NCI-H345 (cell line): ENCODE data around the gene NUMB.
"Not testable (repeated sequence)": the region's sequence is repeated elsewhere in the genome, so short reads cannot be mapped to it uniquely, and the experiment has no call there.

ENCODE experiments used
- DNase-seq: peaks from one replicate; lab custom pipeline; 2025; lab: John Stamatoyannopoulos, UW

Gene NUMB

DNA sequence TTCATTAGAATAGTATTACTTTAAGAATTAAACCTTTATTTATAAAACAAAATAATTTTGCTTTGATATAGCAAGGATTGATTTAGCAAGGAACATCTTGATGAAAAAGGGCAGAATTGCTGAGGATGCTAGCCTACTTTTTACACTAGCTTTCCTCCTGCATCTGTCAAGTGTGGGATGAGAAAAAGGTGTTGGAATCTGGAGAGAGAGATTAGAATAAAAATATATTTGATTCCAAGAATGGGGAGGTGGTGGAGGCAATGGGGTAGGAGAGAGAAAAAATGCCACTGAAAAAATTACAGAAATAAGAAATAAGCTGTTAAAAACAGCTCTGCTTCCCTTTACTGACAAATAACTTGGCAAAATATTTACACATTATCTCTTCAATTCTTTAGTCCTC, 98.9 kb downstream of the NUMB start:
- no peak for DNase-seq

DNA sequence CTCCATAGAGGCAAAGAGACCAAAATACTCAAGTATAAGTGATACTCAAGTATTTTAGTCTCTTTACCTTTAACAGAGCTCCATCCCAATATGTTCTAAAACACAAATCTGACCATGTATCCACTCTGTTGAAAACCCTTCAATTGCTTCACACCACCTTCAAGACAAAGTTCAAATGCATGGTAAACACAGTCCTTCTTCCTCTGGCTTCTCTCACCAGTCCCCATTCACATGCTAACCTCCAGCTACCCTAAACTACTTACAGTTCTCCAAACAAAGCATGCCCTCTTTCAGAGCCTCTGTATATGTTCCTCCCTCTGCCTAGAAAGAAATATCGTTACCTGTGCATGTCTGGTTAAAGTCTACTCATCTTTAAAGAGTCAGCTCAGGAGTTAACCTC, 100.2 kb downstream of the NUMB start:
- no peak for DNase-seq

DNA sequence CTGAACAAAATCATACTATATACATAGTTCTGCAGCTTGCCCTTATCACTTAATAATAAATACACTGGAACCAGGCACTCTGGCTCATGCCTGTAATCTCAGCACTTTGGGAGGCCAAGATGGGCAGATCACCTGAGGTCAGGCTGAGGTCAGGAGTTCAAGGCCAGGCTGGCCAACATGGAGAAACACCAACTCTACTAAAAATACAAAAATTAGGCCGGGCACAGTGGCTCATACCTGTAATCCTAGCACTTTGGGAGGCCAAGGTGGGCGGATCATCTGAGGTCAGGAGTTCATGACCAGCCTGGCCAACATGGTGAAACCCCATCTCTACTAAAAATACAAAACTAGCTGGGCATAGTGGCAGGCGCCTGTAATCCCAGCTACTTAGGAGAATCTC, 109.3 kb downstream of the NUMB start:
- not testable (repeated sequence) for DNase-seq

DNA sequence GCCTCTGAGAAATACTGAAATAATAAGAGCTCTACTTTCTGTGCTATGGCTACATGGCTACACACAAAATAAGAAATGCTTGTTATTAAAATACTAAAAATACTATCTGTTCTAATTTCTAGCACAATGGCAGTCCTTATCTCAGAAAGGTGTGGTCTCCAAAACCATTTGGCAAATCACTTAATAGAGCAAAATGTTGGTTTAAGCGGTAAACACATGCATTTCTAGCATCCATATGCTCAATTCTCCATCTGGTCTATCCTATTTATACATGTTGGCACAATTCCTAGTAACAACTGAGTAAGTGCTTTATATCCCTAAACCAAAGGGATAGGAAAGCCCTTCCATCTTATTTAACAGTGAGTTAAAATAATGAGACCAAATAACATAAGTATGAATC, 114.0 kb downstream of the NUMB start:
- no peak for DNase-seq

DNA sequence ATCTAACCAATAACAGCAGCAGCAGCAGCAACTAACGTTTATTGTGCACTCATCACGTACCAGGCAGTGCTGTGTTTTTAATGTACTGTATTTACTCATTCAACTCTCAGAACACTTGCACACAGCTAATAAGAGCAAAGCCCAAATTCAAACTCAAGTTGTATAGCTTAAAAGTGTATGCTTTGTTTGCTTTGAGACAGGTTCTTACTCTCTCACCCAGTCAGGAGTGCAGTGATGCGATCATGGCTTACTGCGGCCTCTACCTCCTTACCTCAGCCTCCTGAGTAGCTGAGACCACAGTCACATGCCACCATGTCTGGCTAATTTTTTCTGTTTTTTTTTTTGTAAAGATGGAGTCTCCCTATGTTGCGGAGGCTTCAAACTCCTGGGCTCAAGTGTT, 115.7 kb downstream of the NUMB start:
- peak; percentile 34 for DNase-seq

DNA sequence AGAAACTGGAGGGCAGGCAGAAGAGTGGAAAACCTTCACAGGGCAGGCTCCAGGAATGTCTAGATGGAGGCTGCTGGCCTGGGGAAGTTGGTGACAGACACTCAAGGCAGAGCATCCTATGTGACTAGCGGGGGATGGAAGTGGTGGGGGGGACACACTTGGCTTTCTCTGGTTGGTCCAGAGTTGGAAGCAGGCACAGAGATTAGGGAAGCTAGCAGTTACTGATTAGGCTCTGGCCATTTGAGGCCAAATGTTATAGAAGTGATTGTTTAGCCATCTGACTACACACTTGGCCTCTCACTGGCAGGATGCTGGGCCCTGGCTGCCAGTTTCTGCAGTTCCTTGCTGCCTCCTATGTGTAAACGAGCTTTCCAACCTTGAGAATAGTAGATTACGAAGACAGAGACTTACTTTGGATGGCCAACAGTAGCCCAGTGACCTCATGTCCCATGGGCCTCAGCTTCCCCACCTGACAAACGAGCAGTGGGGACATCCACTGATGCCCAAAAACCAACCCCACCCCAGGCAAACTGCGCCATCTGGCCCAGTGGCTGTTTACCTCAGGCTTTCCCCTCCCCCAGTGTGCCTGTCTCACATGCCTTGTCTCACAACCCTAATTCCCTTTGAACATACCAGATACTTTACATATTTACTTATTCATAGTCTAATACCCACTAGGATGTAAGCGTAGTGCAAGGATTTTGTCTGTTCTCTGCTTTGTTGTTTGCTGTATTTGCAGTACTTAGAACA, 118.3 kb downstream of the NUMB start:
- no peak for DNase-seq

DNA sequence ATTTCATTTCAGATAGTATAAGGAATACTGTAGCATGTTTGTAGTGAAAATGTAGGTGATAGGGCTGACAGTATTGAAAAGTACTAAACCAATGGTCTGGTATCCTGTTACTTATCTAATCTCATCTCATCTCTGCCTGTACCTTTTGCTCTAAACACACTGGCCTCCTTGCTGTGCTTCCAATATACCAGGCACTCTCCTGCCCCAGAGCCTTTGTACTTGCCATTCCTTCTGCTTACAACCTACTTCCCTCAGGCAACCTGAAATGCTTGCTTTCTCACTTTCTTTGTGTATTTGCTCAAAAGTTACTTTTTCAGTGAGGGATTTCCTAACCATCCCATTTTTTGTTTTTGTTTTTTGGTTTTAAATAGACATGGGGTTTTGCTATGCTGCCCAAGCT, 119.1 kb downstream of the NUMB start:
- no peak for DNase-seq

DNA sequence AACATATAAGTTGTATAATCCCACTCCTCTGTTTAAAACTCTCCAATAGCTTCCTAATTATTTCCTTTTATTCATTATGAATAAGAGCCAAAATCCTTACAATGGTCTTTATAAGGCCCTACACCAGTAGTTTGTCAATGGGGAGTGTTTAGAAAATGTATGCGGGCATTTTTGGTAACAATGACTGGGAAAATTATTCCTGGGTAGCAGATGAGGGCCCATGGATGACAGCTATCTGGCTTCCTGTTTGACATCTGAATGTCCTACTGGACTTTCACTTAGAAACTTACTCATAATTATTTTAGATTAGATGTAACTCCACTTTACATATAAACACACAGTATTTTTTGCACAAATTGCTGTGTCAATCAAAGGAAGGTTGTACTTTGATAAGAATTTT, 119.8 kb downstream of the NUMB start:
- DNase-seq, result no peak

DNA sequence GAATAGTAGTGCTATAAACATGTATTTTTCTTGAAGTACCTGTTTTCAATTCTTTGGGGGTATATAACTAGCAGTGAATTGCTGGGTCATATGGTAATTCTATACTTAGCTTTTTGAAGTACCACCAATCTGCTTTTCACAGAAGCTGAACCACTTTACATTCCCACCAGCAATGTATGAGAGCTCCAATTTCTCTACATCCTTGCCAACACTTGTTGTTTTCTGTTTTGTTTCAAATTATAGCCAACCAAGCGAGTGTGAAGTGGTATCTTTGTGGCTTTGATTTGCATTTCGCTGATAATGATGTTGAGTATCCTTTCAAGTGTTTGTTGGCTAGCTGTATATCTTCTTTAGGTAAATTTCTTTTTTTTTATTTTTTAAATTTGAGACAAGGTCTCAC, 125.3 kb downstream of the NUMB start:
- no peak for DNase-seq

DNA sequence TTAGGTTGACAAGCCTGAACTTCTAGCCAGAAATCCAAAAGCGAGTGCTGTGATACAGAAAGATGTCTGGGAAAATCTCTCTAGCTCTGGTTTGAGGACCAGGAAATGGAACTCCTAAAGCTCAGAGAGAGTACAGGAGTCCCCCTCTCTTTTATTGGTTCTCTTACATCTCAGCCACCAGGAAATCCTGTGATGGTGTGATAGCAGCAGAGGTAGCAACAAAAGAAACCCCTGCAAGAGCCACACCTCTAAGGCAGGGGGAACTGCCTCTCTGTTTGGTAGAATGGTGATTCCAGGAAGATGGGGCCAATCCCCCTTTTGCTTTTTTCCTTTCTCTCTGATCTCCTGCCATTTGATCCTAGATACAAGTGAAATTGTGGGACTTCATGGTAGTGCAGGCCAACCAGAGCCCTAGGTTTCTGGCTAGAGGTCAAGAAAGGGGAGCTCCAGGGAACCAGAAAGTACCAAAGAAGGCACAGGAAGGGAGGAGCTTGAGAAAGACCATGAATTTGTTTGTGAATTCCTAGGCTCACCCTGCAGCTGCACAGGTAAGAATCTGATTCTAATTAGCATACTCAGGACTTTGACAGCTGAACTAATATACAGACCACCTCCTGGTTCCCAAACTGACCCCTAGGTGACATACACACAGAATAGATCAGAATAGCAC, 132.6 kb downstream of the NUMB start:
- DNase-seq, result no peak

DNA sequence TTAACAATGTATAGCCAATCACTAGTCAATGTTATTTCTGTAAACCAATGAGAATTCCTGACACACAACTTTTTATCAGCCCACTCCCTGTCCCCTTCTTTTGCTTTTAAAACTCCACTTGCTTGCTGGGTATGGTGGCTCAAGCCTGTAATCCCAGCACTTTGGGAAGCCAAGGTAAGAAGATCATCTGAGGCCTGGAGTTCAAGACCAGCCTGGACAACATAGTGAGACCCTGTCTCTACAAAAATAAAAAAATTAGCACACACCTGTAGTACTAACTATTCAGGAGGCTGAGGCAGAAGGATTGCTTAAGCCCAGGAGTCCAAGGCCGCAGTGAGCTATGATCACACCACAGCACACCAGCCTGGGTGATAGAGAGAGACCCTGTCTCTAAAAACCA, 133.3 kb downstream of the NUMB start:
- DNase-seq, result no peak

DNA sequence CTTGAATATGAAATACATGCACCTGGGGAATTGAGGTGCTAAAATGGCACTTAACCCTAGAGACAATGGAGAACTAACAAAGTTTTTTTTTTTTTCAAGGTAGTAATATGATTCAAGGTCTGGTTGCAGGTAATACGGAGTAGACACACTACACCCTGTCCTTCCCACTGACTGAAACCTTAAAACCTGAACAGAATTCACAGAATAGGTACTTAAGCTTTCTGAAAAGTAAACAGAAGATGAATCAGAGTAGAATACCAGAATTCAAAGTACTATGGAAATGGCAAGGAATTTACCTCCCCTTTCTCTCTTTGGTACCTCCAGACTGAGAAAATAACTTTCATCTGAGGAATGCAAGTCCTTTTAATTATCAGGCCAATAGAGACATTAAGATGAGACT, 133.8 kb downstream of the NUMB start:
- DNase-seq, result no peak

DNA sequence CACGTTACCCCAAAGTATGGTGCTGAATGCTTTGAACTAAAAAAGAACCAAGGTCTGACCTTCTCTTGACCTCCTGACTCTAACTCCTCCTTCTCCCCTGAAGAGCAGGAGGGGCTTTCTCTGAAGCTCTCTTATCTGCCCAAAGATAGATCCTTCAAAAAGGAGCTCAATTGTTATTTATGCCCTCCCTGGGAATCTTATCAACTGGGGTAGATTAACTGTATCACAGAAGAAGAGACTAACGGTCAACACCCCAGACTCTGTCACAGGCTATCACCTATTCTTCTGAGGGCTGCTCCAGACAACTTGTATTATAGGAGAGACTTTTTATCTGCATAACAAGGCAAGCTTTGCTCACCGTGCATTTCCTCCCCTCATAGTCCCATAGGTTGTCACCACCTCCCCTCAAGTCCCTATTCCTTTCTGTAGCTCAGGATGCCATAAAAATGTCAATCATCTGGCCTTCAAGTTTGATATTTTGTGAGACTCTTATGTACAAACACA, 134.4 kb downstream of the NUMB start:
- DNase-seq, result no peak

DNA sequence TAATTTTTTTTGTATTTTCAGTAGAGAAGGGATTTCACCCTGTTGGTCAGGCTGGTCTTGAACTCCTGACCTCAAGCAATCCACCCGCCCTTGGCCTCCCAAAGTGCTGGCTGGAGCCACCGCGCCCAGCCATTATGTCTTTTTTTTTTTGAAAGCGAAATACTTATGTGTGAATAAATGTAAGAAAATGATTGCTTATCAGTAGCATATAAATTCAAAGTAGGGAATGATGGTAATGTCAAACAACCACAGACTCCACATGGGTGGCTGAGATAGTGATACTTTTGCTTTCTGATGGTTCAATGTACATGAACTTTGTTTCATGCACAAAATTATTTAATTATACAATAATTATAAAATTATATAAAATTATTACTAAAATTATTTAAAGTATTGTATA, 145.2 kb downstream of the NUMB start:
- DNase-seq, result no peak

DNA sequence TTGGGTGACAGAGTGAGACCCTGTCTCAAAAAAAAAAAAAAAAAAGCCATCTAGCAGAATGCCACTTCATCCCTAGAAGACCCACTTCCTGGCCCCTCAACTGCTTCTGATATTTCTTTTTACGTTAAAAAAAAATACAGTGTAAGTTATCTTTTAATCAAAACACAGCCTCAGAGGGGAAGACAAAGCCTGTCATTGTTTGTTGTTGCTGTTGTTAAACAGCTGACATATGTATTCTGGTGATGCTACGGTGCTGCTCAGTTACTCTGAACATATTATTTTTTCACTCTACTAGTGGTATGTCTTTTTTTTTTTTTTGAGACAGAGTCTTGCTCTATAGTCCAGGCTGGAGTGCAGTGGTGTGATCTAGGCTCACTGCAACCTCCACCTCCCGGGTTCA, 145.7 kb downstream of the NUMB start:
- DNase-seq, result no peak

DNA sequence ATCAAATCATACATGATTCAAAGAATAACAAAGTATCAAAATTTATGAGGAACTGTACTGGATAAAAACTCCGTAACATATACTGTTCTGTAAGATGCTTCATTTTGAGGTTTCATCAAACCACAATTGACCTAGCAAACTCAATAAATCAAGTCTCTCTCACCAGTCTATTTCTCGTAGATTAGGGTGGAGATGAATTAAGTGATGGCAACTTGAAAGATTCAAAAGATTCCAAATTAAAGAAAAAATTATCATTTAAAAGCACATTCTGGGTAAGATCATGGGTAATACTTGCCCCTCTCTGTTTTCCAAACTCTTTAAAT, 146.7 kb downstream of the NUMB start:
- DNase-seq, result no peak

DNA sequence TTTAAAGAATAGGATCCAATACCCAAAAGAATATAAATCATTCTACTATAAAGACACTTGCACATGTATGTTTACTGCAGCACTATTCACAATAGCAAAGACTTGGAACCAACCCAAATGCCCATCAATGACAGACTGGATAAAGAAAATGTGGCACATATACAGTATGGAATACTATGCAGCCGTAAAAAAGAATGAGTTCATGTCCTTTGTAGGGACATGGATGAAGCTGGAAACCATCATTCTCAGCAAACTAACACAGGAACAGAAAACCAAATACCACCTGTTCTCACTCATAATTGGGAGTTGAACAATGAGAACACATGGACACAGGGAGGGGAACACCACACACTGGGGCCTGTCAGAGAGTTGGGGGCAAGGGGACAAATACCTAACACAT, 149.1 kb downstream of the NUMB start:
- DNase-seq, result not testable (repeated sequence)

DNA sequence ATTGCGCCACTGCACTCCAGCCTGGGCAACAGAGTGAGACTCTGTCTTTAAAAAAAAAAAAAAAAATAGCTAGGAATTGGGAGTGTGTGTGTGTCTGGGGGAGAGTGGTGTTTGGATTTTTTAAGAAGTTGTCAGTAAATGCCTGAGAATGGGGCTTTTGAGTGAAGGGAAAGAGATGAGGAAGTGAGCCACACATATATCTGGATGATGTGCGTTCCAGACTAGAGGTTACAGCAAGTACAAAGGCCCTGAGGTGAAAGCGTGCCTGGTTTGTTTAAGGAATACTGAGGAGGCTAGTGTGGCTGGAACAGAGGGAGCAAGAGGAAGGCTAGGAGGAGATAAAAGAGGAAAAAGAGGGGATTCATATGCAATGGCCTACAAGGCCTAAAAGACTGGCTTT, 151.1 kb downstream of the NUMB start:
- no peak for DNase-seq

DNA sequence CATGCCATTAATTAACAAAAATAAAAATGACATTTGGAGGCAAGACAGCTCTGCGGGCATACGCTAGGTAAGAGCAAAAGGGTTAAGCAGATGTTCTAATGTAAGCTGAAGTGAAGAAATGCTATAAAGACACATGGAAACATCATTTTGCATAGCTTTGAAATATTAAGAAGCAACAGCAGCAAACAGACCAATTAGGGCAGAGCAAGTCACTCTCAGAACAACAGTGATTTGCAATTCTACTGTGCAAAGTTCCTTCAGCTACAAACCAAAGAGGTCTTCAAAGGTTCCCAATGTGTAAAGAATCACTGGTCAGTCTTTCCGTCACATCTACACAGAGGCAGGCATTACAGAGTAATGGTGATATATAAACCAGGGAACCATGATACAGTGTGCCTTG, 152.8 kb downstream of the NUMB start:
- no peak for DNase-seq

DNA sequence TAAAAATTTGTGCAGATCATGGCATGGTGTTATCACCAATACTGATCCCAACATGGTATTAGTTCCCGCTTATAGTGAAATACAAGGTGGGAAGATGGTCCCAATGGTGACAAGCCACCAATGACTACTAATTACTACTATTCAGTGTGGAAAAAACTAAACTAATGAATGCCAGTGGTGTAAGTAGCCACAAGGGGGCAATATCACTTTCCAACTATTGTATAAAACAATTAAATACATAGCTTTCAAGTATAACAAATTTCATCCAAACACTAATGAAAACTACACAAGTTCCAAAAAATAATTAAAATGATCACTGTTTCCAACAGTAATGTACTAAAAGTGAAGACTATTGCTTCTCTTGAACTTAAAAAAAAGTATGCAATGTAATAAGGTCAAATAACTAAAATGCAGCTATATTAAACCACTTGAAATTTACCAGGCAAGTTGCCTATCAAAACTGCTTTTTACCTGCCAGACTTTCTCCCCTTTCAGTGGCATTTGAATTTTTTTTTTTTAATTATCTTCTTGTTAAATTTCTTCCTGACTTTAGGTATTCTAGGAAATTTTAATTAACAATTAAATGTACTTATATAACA, 163.0 kb downstream of the NUMB start:
- DNase-seq, result peak; percentile 28

DNA sequence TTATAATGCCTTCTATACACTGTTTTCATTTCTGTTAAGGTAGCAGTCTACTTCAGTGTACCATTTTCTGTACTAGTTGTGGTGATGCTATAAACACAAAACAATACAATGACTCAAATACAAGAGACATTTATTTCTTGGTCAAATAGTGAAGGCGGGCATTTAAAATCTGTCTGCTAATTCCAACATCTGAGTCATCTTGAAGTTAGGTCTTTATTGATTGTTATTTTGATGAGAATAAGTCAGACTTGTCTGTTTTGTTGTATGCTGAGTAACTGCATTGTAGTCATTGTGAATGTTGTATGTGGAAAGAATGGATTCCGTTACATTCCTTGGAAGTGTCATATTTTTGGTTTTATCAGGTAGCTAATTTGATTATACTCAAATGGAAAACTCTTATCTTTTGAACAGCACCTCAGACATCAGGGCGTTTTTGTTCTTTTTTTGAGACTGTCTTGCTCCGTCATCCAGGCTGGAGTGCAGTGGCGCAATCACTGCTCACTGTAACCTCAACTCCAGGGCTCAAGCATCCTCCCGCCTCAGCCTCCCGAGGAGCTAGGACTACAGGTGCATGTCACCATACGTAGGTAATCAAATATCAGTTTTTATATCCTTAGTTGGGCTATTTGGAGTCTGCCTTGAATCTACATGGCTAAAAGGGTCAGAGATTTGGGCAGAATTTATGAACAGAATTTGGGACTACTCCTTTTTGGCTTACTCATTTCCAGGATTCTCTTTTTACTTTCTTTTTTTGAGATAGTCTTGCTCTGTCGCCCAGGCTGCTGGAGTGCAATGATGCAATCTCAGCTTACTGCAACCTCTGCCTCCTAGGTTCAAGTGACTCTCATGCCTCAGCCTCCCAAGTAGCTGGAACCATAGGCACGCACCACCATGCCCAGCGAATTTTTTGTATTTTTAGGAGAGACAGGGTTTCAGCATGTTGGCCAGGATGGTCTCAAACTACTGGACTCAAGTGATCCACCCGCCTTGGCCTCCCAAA, 164.3 kb downstream of the NUMB start:
- DNase-seq, result no peak

DNA sequence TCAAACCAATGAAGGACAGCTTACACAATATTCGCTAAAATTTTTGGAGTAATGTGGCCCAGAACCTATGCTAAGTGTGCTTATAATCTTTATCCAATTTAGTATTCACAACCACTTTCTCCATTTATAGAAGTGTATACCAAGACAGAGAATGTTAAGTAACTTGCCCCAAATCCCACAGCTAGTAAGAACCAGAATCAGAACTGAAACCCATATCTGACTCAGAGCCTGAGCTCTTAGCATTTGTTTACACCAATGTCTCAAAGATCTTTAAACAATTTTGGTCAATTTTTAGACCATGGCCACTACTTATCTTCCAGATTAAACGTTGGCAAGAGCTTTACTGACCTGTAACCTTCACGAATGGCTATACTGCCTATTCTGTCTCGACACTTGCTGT, 168.1 kb downstream of the NUMB start:
- DNase-seq, result no peak
